Central memory CD8-positive, alpha-beta T cell (primary cell): ENCODE measurements around the gene TSC22D3.
"Not testable (repeated sequence)": the region's sequence is repeated elsewhere in the genome, so short reads cannot be mapped to it uniquely, and the experiment has no call there.

Source experiments
- ATAC-seq: fragments of 150-1000 bp; cut with Tn5 transposase; replicated peaks from 2 replicates; pipeline ENCODE4 v1.10.0; 2022; ENCODE audit warnings: mild to moderate bottlenecking, moderate FRiP score, moderate number of reproducible peaks; ENCODE audit not compliant: poor library complexity, severe bottlenecking; ENCODE audit errors: extremely low read depth
- DNase-seq, 2 donors: peaks; one replicate each; pipeline ENCODE4 v3.0.0; 2021; ENCODE audit warnings: low spot score in 2 of 2
- H3K27ac Mint-ChIP-seq: one replicate; pipeline ENCODE4 v1.8.0; 2022; ENCODE audit warnings: low read depth, mild to moderate bottlenecking, moderate library complexity, mixed read lengths
- H3K27me3 Mint-ChIP-seq: one replicate; pipeline ENCODE4 v1.8.0; 2022; ENCODE audit warnings: mixed read lengths
- H3K36me3 Mint-ChIP-seq: one replicate; pipeline ENCODE4 v1.8.0; 2022; ENCODE audit warnings: mild to moderate bottlenecking, moderate library complexity, mixed read lengths; ENCODE audit not compliant: insufficient read depth
- H3K4me1 Mint-ChIP-seq: one replicate; pipeline ENCODE4 v1.8.0; 2022; ENCODE audit warnings: mixed read lengths
- H3K4me3 Mint-ChIP-seq: one replicate; pipeline ENCODE4 v1.8.0; 2022; ENCODE audit warnings: mild to moderate bottlenecking, moderate library complexity, mixed read lengths
- H3K9me3 Mint-ChIP-seq: one replicate; pipeline ENCODE4 v1.8.0; 2022; ENCODE audit warnings: mixed read lengths

TSC22D3 gene

DNA sequence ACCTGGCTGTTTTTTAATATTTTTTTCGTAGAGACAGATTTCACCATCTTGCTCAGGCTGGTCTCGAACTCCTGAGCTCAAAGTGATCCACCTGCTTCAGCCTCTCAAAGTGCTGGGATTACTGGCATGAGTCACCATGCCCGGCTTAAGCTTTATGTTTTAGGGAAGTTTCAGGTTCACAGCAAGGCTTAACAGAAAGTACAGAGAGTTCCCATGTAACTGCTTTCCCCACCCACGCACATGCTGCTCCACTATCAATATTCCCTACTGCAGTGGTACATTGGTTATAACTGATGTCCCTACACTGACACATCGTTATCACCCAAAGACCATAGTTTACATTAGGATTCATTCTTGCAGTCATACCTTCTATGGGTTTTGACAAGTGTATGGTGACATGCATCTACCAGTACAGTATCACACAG is 84.6 kb downstream of the TSC22D3 start:
- ATAC-seq (no peak), DNase-seq (no peak)
- H3K9me3 Mint-ChIP-seq: no peaks in the 10 kb centered on the region
- H3K4me3 Mint-ChIP-seq: no peak overlapping the region
- H3K27me3 Mint-ChIP-seq: no peaks in the 10 kb centered on the region
- no peak overlapping the region for H3K27ac Mint-ChIP-seq
- H3K4me1 Mint-ChIP-seq: peaks cover 9% of the 10 kb centered on the region
- no peaks in the 10 kb centered on the region for H3K36me3 Mint-ChIP-seq

- no peaks in the 10 kb centered on the region for H3K36me3 Mint-ChIP-seq
- no peaks in the 10 kb centered on the region for H3K9me3 Mint-ChIP-seq
- no peaks in the 10 kb centered on the region for H3K27me3 Mint-ChIP-seq
- ATAC-seq (no peak), DNase-seq (no peak)
- no peak overlapping the region for H3K27ac Mint-ChIP-seq
- no peak overlapping the region for H3K4me3 Mint-ChIP-seq
- H3K4me1 Mint-ChIP-seq: peaks cover 23% of the 10 kb centered on the region
These were observed 88.1 kb downstream of the TSC22D3 start for GRCh38 chrX:107687445-107687844.

- ATAC-seq (no peak), DNase-seq (no peak)
- Mint-ChIP-seq H3K4me1 (peaks cover 23% of the 10 kb centered on the region), H3K27me3 (no peaks in the 10 kb centered on the region), H3K27ac (no peak overlapping the region), H3K36me3 (no peaks in the 10 kb centered on the region), H3K4me3 (no peak overlapping the region), H3K9me3 (no peaks in the 10 kb centered on the region)
These were observed 88.8 kb downstream of the TSC22D3 start for GRCh38 chrX:107686792-107687191.

GRCh38 chrX:107686026-107686425 is 89.6 kb downstream of the TSC22D3 start:
- H3K36me3 Mint-ChIP-seq: no peaks in the 10 kb centered on the region
- H3K9me3 Mint-ChIP-seq: no peaks in the 10 kb centered on the region
- DNase-seq (no peak), ATAC-seq (no peak)
- H3K4me3 Mint-ChIP-seq: no peak overlapping the region
- peaks cover 23% of the 10 kb centered on the region for H3K4me1 Mint-ChIP-seq
- no peak overlapping the region for H3K27ac Mint-ChIP-seq
- no peaks in the 10 kb centered on the region for H3K27me3 Mint-ChIP-seq

DNA sequence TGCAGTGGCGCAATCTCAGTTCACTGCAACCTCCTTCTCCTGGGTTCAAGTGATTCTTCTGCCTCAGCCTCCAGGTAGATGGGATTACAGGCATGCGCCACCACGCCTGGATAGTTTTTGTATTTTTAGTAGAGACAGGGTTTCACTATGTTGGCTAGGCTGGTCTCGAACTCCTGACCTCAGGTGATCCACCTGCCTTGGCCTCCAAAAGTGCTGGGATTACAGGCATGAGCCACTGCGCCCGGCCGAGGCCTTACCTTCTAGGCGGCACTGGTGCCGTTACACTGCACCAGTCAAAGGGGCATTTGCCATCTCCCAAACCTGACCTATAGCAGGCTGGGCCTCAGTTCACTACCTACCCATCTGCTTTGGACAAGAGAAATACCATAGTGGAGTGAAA is 90.0 kb downstream of the TSC22D3 start:
- H3K9me3 Mint-ChIP-seq, ATAC-seq, DNase-seq, H3K27ac Mint-ChIP-seq, H3K36me3 Mint-ChIP-seq, H3K4me3 Mint-ChIP-seq, H3K27me3 Mint-ChIP-seq: not testable (repeated sequence)
- H3K4me1 Mint-ChIP-seq: peaks cover 23% of the 10 kb centered on the region

GRCh38 chrX:107684956-107685385 is 90.6 kb downstream of the TSC22D3 start:
- DNase-seq (no peak), ATAC-seq (no peak)
- H3K9me3 Mint-ChIP-seq: no peaks in the 10 kb centered on the region
- H3K27ac Mint-ChIP-seq: no peak overlapping the region
- H3K4me3 Mint-ChIP-seq: no peak overlapping the region
- no peaks in the 10 kb centered on the region for H3K27me3 Mint-ChIP-seq
- H3K4me1 Mint-ChIP-seq: peaks cover 30% of the 10 kb centered on the region
- H3K36me3 Mint-ChIP-seq: no peaks in the 10 kb centered on the region

- H3K4me3 Mint-ChIP-seq: no peak overlapping the region
- ATAC-seq: no peak
- no peak overlapping the region for H3K27ac Mint-ChIP-seq
- DNase-seq: no peak
- peaks cover 34% of the 10 kb centered on the region for H3K4me1 Mint-ChIP-seq
- no peaks in the 10 kb centered on the region for H3K27me3 Mint-ChIP-seq
- no peaks in the 10 kb centered on the region for H3K9me3 Mint-ChIP-seq
- no peaks in the 10 kb centered on the region for H3K36me3 Mint-ChIP-seq
These were observed 91.7 kb downstream of the TSC22D3 start for GRCh38 chrX:107683931-107684330.

GRCh38 chrX:107683124-107683895 is 92.3 kb downstream of the TSC22D3 start:
- H3K27me3 Mint-ChIP-seq: no peaks in the 10 kb centered on the region
- no peak overlapping the region for H3K4me3 Mint-ChIP-seq
- no peak overlapping the region for H3K27ac Mint-ChIP-seq
- no peaks in the 10 kb centered on the region for H3K9me3 Mint-ChIP-seq
- H3K36me3 Mint-ChIP-seq: no peaks in the 10 kb centered on the region
- DNase-seq (no peak), ATAC-seq (no peak)
- peaks cover 38% of the 10 kb centered on the region for H3K4me1 Mint-ChIP-seq

- no peaks in the 10 kb centered on the region for H3K27me3 Mint-ChIP-seq
- no peak for ATAC-seq
- H3K27ac Mint-ChIP-seq: no peak overlapping the region
- H3K36me3 Mint-ChIP-seq: no peaks in the 10 kb centered on the region
- H3K4me3 Mint-ChIP-seq: no peak overlapping the region
- DNase-seq: no peak
- no peaks in the 10 kb centered on the region for H3K9me3 Mint-ChIP-seq
- peaks cover 41% of the 10 kb centered on the region for H3K4me1 Mint-ChIP-seq
These were observed 93.3 kb downstream of the TSC22D3 start for GRCh38 chrX:107682256-107682655.

- Mint-ChIP-seq H3K9me3 (no peaks in the 10 kb centered on the region), H3K36me3 (peaks cover 15% of the 10 kb centered on the region), H3K4me3 (peak overlapping the region; percentile 13), H3K27ac (peak overlapping the region; percentile 81), H3K27me3 (no peaks in the 10 kb centered on the region), H3K4me1 (peaks cover 62% of the 10 kb centered on the region)
- ATAC-seq: peak; percentile 42
- DNase-seq: peak; percentile 30 to 66
These were observed 96.4 kb downstream of the TSC22D3 start for GRCh38 chrX:107678957-107679740.

DNA sequence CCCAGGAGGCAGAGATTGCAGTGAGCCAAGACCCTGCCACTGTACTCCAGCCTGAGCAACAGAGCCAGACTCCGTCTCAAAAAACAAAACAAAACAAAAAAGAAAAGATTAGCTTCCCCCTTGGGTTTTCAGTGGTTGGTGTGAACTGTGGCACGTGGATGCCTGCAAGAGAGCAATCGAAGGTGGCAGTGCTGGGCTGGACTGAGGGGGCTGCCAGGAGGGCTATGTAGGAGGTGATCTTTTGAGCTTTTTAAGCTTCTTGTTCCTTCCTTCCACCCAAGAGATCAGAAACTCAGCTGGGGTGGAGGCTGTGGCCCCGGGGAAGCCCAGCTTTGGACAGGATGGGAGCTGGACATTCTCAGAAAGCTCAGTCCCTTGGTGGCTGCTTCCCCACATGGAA is 97.7 kb downstream of the TSC22D3 start:
- ATAC-seq: no peak

DNA sequence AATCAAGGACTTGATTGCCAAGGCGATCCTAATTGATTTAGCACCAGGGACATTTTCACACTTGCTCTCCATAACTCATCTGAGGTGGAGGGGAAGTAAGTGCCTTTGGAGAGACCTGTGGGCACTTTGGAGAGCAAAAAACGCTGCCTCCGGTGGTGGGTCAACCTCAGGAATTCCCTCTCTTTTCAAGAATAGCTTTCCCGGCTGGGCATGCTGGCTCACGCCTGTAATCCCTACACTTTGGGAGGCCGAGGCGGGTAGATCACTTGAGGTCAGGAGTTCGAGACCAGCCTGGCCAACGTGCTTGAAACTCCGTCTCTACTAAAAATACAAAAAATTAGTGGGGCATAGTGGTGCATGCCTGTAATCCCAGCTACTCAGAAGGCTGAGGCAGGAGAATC is 98.1 kb downstream of the TSC22D3 start:
- H3K36me3 Mint-ChIP-seq: peaks cover 28% of the 10 kb centered on the region
- no peaks in the 10 kb centered on the region for H3K27me3 Mint-ChIP-seq
- no peak for ATAC-seq
- no peak for DNase-seq
- no peaks in the 10 kb centered on the region for H3K9me3 Mint-ChIP-seq
- H3K4me1 Mint-ChIP-seq: peaks cover 59% of the 10 kb centered on the region
- H3K4me3 Mint-ChIP-seq: peak overlapping the region; percentile 76
- H3K27ac Mint-ChIP-seq: peak overlapping the region; percentile 99

More for the DNA sequence above, 97.7 kb downstream of the TSC22D3 start:
- no peak for DNase-seq
- H3K4me1 Mint-ChIP-seq: peaks cover 63% of the 10 kb centered on the region
- H3K27me3 Mint-ChIP-seq: no peaks in the 10 kb centered on the region
- peaks cover 28% of the 10 kb centered on the region for H3K36me3 Mint-ChIP-seq
- H3K27ac Mint-ChIP-seq: no peak overlapping the region
- no peak overlapping the region for H3K4me3 Mint-ChIP-seq
- H3K9me3 Mint-ChIP-seq: no peaks in the 10 kb centered on the region
